Ovary (tissue), 9 donors: ENCODE measurements around the gene ST8SIA6. TPM values are rescaled to one million over a fixed set of nuclear protein-coding genes. Genes with fewer than 3 reads are reported as not detected.

ENCODE experiments used
- DNase-seq, 5 donors: peaks; one replicate each; pipeline ENCODE4 v3.0.0-alpha.2; 2019 to 2020
- H3K27ac ChIP-seq, 2 donors: fragments of 200-600 bp; one replicate each; pipeline versions ENCODE4 v1.5.1 to v1.8.0; 2019 to 2022
- H3K27me3 ChIP-seq: fragments of 200-600 bp; one replicate; pipeline ENCODE4 v1.8.0; 2022
- H3K36me3 ChIP-seq: fragments of 200-600 bp; sonication (generic); one replicate; pipeline ENCODE4 v1.5.1; 2019
- H3K4me1 ChIP-seq: one replicate; pipeline ENCODE4 v1.8.1; 2013; ENCODE audit warnings: mild to moderate bottlenecking, moderate library complexity; ENCODE audit not compliant: insufficient read depth
- H3K4me3 ChIP-seq: fragments of 200-600 bp; sonication (generic); one replicate; pipeline ENCODE4 v1.5.1; 2017
- H3K9me3 ChIP-seq, 2 donors: fragments of 200-600 bp in 1 of 2; sonication (generic) in 1 of 2; one replicate each; pipeline versions ENCODE4 v1.5.1 to v1.8.1; 2013 to 2019; ENCODE audit warnings: mild to moderate bottlenecking in 1 of 2, moderate library complexity in 1 of 2
- CTCF ChIP-seq, 3 donors: fragments of 450-650 bp in 2 of 3; fragments of 200-600 bp in 1 of 3; IDR thresholded peaks; one replicate each; pipeline versions ENCODE4 v1.5.1 to v1.8.0; 2016 to 2022; ENCODE audit warnings: antibody characterized with exemption in 3 of 3, mild to moderate bottlenecking in 1 of 3
- EP300 ChIP-seq: sonication (generic); formaldehyde crosslinking; IDR thresholded peaks from one replicate; pipeline ENCODE4 v1.6.1; 2017; ENCODE audit warnings: antibody characterized with exemption
- POLR2A ChIP-seq: fragments of 450-650 bp; IDR thresholded peaks from one replicate; pipeline ENCODE4 v1.6.1; 2017; ENCODE audit warnings: antibody characterized with exemption, mild to moderate bottlenecking, moderate library complexity
- WGBS, 3 donors: extraction: QIAGEN DNeasy Blood & Tissue Kit in 1 of 3; methylation state at CpG; one replicate each; pipeline versions ENCODE4 v1.1.5 to v1.1.7; 2013 to 2017; 5-methylcytosine and 5-hydroxymethylcytosine counted together
- intact Hi-C, 4 donors: fragments of 100-400 bp; cut with DNase I; formaldehyde crosslinking; loops; one replicate each; pipeline versions ENCODE4 v1.11.0 to v1.15.1; 2022 to 2023
- polyA plus RNA-seq, 2 donors: library from polyadenylated mRNA; stranded (reverse); fragments of 200-250 nt in 1 of 2; fragments of 350-450 nt in 1 of 2; fragmentation: Illumina TruSeq in 1 of 2; extraction: RNeasy Lipid Tissue Mini Kit (QIAGEN cat#74804) in 1 of 2; gene quantifications; one replicate each; pipeline ENCODE4 v1.2.3, GENCODE V29; 2013 to 2014
- total RNA-seq, 7 donors: library from RNA; depleted of rRNA in 2 of 7; stranded (reverse); fragments of >200 nt in 2 of 7; fragmentation: NEBNext Ultra II Directional in 3 of 7; extraction: Animal tissue kit (Norgen Biotek cat#: 25700) in 3 of 7; gene quantifications; one replicate each; pipeline versions ENCODE4 v1.1.0 to v1.2.4, GENCODE V29; 2016 to 2023
- donor health status: DM: no; HTN: no; CAD: no; lungs with moderate emphysema.
- donor health status: DM: no; HTN: no; CAD: no.
- donor health status: Bipolar disorder and iron deficiency.
- donor health status: DM: yes; HTN: yes; CAD: no.
- donor health status: DM: no; HTN: no; CAD: no.
- donor health status: DM: yes; HTN: yes; CAD: no.

The ST8SIA6 gene
- total and polyA plus RNA-seq, 9 donors = 0.22 to 2.1 (median 0.95) TPM; not detected in 1

- WGBS, 3 donors = 75 to 89% (median 82%) methylated on average over 7 of the region's 7 CpGs
- DNase-seq = no peak
- intact Hi-C loops = loop anchor here in 2 of 4 donors (5.0 to 10.0 kb wide), 2 partner anchors 145 to 587 kb away; no protein-coding TSS in a partner anchor
- Histone ChIP-seq H3K9me3 (no peaks in the 10 kb centered on the region), H3K27me3 (no peaks in the 10 kb centered on the region), H3K36me3 (no peaks in the 10 kb centered on the region), H3K4me1 (peaks cover 1% of the 10 kb centered on the region), H3K4me3 (no peak overlapping the region), H3K27ac (no peak overlapping the region)
- TF ChIP-seq EP300 = no peak
- TF ChIP-seq CTCF (IDR thresholded peaks at IDR 0.05) = no peak
- TF ChIP-seq POLR2A = no peak
Measured at GRCh38 chr10:17431871-17432311, 22.5 kb downstream of the ST8SIA6 start.

- Histone ChIP-seq H3K36me3 (no peaks in the 10 kb centered on the region), H3K4me1 (peaks cover 1% of the 10 kb centered on the region), H3K27ac (no peak overlapping the region), H3K27me3 (no peaks in the 10 kb centered on the region), H3K9me3 (no peaks in the 10 kb centered on the region), H3K4me3 (no peak overlapping the region)
- peak; percentile 79 to 89 (median 87) for DNase-seq
- intact Hi-C loops = loop anchor here in 2 of 4 donors (5.0 to 10.0 kb wide), 2 partner anchors 144 to 586 kb away; no protein-coding TSS in a partner anchor
- TF ChIP-seq POLR2A (no peak), CTCF (IDR thresholded peaks at IDR 0.05) (peak; percentile 66 to 75 (median 75))
- WGBS, 3 donors = 24 to 31% (median 26%) methylated on average over 7 of the region's 7 CpGs
Measured at GRCh38 chr10:17430647-17431355, 23.6 kb downstream of the ST8SIA6 start.

- intact Hi-C loops = loop anchor here in 2 of 4 donors (10.0 kb wide), 2 partner anchors 135 to 595 kb away; no protein-coding TSS in a partner anchor
- H3K27me3 ChIP-seq = no peaks in the 10 kb centered on the region
- DNase-seq = no peak
- H3K27ac ChIP-seq = no peak overlapping the region
- H3K9me3 ChIP-seq = no peaks in the 10 kb centered on the region
- no peaks in the 10 kb centered on the region for H3K36me3 ChIP-seq
- WGBS, 3 donors = 96 to 97% (median 96%) methylated on average over 6 of the region's 6 CpGs
- H3K4me1 ChIP-seq = peaks cover 1% of the 10 kb centered on the region
- H3K4me3 ChIP-seq = no peak overlapping the region
- TF ChIP-seq EP300 (no peak), CTCF (IDR thresholded peaks at IDR 0.05) (no peak), POLR2A (no peak)
Measured at GRCh38 chr10:17429490-17429889, 24.9 kb downstream of the ST8SIA6 start.

- Histone ChIP-seq H3K4me1 (peaks cover 1% of the 10 kb centered on the region), H3K36me3 (no peaks in the 10 kb centered on the region), H3K9me3 (no peaks in the 10 kb centered on the region), H3K4me3 (no peak overlapping the region), H3K27ac (no peak overlapping the region), H3K27me3 (no peaks in the 10 kb centered on the region)
- intact Hi-C loops = loop anchor here in 2 of 4 donors (10.0 kb wide), 2 partner anchors 134 to 594 kb away; no protein-coding TSS in a partner anchor
- DNase-seq = no peak
- TF ChIP-seq POLR2A = no peak
- TF ChIP-seq CTCF (IDR thresholded peaks at IDR 0.05) = no peak
- no peak for TF ChIP-seq EP300
- WGBS, 3 donors = 85 to 87% (median 86%) methylated on average over 17 of the region's 17 CpGs
Measured at GRCh38 chr10:17428351-17429097, 25.9 kb downstream of the ST8SIA6 start.
